Stimulated activated CD4-positive, alpha-beta T cell treated with anti-CD3 and anti-CD28 coated beads, TNF-alpha, amount 100 ng/mL, for 1 hour (primary cell): ENCODE data around the gene RASGEF1C.

Experiments used
- DNase-seq, 3 donors: peaks; one replicate each; pipeline ENCODE4 v3.0.0-alpha.2; 2020; ENCODE audit warnings: low read depth in 3 of 3, low spot score in 1 of 3

The RASGEF1C gene

GRCh38 chr5:180120237-180121101 lies 88.5 kb downstream of the RASGEF1C start:
- DNase-seq: no peak

- DNase-seq: no peak
These were observed 89.1 kb downstream of the RASGEF1C start for GRCh38 chr5:180119903-180120236.

- no peak for DNase-seq
These were observed 89.7 kb downstream of the RASGEF1C start for GRCh38 chr5:180119031-180119902.

GRCh38 chr5:180118391-180118791 lies 90.6 kb downstream of the RASGEF1C start:
- no peak for DNase-seq

GRCh38 chr5:180117000-180117725 lies 91.8 kb downstream of the RASGEF1C start:
- DNase-seq: no peak

- DNase-seq: no peak
These were observed 92.7 kb downstream of the RASGEF1C start for GRCh38 chr5:180116077-180116999.

- no peak for DNase-seq
These were observed 93.5 kb downstream of the RASGEF1C start for GRCh38 chr5:180115326-180116076.

- DNase-seq: no peak
These were observed 94.6 kb downstream of the RASGEF1C start for GRCh38 chr5:180114304-180115003.

- no peak for DNase-seq
These were observed 95.2 kb downstream of the RASGEF1C start for GRCh38 chr5:180113660-180114303.

GRCh38 chr5:180112181-180112861 lies 96.7 kb downstream of the RASGEF1C start:
- no peak for DNase-seq

GRCh38 chr5:180111273-180112002 lies 97.6 kb downstream of the RASGEF1C start:
- DNase-seq: no peak

- no peak for DNase-seq
These were observed 99.1 kb downstream of the RASGEF1C start for GRCh38 chr5:180109920-180110319.

GRCh38 chr5:180107005-180107404 lies 102.0 kb downstream of the RASGEF1C start:
- no peak for DNase-seq

GRCh38 chr5:180105827-180106312 lies 103.1 kb downstream of the RASGEF1C start:
- no peak for DNase-seq

GRCh38 chr5:180104168-180104530 lies 104.9 kb downstream of the RASGEF1C start:
- no peak for DNase-seq

GRCh38 chr5:180103487-180104167 lies 105.4 kb downstream of the RASGEF1C start:
- no peak for DNase-seq

- no peak for DNase-seq
These were observed 106.4 kb downstream of the RASGEF1C start for GRCh38 chr5:180102636-180103035.
